NK-92 (cell line): ENCODE results near the gene ERGIC1.
"Not testable (repeated sequence)": the region's sequence is repeated elsewhere in the genome, so short reads cannot be mapped to it uniquely, and the experiment has no call there.

Experiments used
- DNase-seq: peaks from one replicate; lab custom pipeline; 2025; ENCODE audit not compliant: unreplicated experiment; lab: John Stamatoyannopoulos, UW

Gene ERGIC1

DNA sequence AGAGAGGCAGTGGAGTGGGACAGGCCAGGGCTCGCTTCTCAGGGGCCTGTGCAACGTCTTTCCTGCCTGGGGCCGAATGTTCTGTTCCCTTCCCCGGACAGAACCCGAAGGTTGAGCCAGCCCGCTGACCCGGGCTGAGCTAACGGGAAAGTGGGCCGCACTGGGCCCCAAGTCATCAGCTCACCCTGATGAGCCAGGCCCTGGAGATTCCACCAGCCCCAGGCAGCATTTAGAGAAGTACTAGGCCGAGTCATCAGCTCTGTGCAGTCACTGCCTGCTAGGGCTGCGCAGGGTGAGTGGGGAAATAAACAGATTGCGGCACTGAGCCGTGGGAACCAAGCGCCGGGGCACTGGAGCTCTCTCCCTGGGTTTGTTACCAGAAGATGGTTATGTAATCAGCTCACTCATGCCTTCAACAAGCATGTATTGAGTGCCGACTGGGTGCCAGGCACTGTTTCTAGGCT, 33.9 kb upstream of the ERGIC1 start:
- DNase-seq, result no peak

DNA sequence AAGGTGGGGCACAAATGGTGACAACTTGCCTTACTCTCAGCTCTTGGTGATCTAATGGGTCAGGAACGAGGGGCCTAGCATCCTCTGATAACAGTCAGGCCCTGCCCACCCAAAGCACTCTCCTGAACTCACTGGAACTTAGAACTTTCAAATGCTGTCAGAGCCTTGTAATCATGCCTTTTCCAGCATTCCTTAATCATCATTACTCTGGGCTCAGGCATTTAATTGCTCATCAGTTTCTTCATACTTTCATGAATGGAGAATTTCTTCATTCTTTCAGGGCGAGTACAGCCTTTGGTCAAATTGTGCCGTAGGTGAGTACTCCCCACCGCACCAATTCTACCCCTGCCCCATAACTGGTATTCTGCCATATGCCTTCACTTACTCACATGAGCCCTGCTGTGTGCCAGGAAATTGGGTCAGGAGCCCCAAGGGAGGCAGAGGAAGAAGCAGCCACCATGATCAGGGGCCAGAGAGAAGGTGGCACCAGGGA, 32.8 kb upstream of the ERGIC1 start:
- no peak for DNase-seq

DNA sequence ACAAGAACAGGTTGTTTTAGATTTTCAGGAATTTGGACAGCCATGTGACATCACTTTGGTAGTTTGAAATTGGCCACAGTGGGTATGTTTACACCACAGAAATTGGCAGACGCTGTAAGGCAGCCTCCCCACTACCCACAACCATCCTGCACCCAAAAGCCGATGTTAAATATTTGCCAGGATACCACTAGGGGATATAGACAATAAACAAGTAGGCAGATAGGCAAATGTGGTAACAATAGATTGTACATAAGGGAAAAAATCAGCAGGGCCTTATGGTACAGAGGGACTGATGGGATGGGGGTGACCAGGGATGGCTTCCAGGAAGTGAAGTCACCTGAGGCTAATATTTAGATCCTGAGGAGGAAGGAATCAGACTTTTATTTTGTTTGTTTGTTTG, 31.9 kb upstream of the ERGIC1 start:
- DNase-seq, result no peak

DNA sequence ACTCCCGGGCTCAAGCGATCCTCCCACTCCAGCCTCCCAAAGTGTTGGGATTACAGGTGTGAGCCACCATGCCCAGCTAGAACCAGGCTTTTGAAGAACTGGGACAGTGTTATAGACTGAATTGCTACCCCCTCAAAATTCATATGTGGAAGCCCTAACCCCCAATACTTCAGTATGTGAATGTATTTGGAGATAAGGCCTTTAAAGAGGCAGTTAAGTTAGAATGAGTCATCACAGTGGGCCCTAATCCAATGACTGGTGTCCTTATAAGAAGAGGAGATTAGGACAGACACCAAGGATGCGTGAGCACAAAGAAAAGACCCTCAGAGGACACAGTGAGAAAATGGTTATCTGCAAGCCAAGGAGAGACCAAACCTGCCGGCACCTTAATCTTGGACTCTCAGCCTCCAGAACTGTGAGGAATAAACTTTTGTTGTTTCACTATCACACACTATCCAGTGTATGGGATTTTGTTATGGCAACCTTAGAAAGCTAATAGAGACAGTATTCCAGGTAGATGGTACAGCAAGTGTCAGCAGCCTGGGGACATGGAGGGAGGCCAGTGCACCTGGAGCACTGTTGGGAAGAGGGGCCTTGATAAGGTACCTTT, 31.4 kb upstream of the ERGIC1 start:
- DNase-seq, result no peak

DNA sequence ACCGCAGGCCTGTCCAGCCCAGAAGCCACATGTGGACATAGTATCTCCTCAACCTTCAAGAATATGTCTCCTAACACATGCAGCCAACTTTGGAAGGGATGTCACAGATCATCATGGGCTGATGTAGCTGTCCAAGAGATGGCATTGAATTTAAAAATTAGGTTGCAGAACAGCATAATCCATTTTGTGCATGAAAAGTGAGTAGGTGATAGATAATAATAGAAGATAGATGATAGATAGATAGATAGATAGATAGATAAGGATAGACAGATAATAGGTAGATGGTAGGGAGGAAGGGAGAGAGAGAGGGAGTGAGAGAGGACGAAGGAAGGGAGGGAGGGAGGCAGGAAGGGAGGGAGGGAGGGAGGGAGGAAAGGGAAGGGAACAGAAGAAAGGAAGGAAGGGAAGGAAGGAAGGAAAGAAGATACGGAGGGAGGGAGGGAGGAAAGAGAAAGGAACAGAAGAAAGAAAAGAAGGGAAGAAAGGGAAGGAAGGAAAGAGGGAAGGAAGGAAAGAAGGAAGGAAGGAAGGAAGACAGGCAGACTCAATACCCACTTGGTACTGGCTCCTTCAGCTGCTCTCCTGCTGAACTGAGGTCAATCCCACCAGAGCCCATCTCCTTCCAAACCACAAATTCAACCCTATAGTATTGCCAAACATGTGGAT, 28.9 kb upstream of the ERGIC1 start:
- DNase-seq, result no peak

DNA sequence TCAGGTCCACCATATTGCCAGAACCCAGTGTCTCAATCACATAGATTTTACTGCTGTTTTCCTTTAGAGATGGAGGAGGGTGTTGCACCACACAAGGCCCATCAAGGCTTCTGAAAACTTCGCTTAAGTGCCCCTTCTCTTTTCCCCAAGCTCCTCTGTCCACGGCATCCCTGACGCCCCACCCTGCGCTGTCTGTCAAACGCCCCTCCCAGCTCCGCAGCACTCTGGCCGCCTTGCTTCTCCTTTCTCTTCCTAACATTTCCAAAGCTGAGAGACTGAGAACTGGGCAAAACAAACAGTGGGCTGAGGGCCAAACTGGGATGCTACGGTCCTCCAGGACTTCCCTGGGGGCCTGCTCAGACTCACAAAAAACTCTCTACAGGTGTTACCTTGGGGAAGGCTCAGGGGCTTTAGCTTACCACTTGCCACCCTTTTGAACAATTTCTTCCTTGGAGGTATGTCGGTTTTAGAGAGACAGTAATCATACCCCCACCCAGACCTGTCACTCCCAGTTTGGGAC, 28.3 kb upstream of the ERGIC1 start:
- no peak for DNase-seq

DNA sequence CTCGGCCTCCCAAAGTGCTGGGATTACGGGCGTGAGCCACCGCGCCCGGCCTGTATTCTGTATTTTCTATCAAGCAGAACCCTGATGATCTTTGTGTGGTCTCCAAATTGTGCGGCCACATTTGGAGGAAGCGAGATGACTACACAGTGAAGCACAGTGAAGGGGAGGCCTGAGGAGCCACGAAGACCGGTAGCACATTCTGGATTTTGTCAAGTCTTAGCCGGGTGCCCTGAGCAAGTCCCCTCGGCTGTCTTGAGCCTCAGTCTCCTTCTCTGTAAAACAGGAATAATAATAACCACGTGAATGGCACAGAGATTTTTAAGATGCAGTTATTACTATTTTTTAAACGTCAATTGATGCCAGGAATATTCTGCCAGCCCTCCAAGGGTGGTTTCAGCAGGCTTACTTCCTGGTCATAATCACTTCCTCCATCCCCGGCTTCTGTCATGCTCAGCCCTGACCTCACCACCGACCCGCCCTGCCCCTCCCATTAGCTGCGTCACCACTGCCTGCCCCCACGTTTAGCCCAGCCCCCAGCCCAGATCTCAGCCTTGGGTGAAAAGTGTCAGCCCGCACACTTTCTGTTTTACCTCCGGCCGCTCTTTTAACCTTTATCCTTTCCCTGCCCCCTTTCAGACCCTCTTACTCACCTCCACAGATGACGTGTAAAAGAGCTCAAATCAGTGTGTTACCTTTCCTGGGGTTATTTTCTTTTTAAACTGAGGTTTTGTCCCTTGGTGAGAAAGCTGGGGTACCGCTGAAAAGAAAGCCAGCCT, 27.0 kb upstream of the ERGIC1 start:
- DNase-seq, result no peak

DNA sequence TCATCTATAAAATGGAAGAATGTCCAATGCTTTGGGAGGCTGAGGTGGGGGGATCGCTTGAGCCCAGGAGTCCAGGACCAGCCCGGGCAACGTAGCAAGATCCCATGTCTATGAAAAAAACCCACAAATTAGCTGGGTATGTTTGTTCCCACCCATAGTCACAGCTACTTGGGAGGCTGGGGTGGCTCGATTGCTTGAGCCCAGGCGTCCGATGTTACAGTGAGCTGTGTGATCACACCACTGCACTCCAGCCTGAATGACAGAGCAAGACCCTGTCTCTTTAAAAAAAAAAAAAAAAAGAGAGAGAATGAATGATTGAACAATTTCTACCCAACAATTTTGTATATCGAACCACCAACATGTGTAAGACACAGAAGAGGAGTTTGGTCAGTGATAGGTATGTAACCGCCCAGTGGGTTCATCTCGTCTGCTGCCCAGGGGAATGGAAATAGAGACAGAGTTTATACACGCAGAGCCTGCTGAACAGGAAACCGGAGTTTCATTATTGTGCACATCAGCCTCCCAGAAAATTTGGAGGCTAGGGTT, 26.2 kb upstream of the ERGIC1 start:
- no peak for DNase-seq

DNA sequence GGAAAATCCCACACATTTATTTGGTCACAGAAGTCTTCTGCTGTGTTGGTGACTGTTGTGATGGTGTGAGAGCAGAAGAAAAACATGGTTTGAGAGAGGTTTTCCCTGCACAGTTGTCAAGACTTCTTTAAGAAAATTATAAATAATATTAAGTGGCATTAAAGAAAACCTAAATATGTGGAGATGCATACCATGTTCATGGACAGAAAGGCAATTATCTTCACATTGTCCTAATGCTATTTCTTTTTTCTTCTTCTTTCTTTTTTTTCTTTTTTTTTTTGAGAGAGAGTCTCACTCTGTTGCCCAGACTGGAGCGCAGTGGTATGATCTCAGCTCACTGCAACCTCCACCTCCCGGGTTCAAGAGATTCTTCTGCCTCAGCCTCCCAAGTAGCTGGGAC, 24.3 kb upstream of the ERGIC1 start:
- DNase-seq, result no peak

DNA sequence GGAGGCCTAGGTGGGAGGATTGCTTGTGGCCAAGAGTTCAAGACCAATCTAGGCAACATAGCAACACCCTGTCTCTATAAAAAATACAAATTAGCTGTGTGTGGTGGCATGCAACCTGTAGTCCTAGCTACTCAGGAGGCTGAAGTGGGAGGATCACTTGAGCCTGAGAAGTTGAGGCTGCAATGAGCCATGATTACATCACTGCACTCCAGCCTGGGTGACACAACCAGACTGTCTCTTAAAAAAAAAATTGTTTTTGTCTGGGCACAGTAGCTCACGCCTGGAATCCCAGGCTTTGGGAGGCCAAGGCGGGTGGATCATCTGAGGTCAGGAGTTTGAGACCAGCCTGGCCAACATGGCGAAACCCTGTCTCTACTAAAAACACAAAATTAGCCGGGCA, 23.1 kb upstream of the ERGIC1 start:
- DNase-seq, result not testable (repeated sequence)

DNA sequence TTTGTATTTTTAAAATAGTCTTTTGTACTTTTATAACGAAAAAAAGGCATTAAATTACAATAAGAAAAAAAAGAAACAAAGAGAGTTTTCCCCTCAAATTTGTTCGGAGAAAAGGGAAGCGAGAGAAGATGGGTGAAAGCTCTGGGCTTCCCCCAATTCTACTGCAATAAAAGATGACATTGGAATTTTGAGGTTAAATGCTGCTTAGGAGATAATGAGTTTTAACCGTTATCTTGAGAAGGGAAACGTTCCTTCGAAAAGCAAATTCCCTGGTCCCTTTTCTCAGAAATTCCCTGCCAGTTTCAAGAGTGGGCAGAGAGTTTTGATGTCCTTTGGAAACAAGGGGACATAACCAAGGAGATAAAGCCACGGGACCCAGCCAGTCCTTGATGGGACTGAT, 18.4 kb upstream of the ERGIC1 start:
- no peak for DNase-seq

DNA sequence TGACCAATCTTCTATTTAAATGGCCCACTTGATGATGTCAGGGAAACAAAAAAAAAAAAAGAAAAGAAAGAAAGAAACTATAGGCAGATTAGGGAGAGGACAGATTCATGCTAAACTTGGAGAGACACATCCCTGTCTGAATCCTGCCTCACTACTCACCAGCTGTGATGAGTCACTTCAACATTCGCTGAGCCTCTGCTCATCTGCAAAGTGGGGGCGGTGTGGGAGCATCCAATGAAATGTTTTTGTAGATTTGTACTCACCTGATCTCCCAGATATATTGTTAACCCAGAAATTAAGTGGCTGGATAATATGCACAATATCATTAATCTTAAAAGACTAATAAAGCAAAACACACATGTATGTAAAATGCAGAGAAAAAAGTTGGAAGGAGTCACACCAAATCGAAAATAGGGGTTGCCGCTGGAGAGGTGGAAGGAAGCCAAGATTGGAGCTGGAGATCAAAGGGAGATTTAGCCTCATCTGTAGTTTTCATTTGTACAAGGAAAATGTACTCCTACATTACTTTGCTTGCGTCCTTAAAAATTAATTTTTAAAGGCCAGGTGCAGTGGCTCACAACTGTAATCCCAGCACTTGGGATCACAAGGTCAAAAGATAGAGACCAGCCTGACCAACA, 17.0 kb upstream of the ERGIC1 start:
- no peak for DNase-seq

DNA sequence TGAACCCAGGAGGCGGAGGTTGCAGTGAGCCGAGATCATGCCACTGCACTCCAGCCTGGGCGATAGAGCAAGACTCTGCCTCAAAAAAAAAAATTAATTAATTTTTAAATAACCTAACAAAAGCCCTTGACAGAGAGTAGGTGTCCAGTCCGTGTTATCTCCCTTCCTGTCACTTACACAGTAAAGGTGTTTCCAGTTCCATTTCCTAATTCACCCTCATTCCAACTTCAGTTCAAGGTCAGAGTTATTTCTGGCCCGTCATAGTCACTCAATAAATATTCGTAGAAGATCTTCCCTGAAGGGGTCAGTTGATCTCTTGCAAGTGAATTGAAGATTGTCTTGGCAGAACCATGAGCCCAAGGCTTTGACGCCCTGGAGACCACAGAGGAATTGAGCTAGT, 16.4 kb upstream of the ERGIC1 start:
- no peak for DNase-seq

DNA sequence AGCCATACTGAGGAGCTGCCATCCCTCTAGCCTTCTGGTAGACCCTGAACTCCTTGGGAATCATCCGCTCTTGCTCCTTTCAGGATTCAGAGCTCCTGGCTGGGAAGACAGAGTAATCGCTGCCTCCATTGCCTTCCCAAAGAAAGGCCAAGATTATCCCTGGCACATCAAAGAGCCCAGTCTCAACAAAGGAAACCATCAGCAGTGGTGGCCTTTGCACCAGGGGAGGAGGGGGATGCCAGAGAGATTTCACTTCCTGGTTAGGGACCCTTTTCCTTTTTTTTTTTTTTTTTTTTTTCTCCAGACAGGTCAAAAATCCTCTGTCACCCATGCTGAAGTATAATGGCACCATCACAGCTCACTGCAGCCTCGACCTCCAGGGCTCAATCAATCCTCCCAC, 16.0 kb upstream of the ERGIC1 start:
- no peak for DNase-seq

DNA sequence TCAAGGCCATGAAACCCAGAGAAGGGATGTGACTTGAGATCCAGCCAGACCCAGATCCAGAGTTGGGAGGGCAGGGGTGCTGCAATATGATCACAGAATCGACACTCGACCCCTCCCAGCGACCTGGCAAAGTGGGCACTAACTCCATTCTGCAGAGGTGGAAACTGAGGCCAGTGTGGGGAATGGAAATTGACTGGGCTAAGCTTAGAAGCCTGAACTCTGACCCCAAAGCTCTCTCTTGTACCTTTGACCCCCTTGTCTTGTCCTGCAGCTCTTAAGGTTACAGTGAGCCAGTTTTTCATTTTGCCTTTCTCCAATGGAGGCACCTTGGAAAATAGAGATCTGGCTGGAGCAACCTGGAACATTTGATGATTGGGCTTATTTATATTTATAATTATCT, 14.5 kb upstream of the ERGIC1 start:
- DNase-seq, result no peak

DNA sequence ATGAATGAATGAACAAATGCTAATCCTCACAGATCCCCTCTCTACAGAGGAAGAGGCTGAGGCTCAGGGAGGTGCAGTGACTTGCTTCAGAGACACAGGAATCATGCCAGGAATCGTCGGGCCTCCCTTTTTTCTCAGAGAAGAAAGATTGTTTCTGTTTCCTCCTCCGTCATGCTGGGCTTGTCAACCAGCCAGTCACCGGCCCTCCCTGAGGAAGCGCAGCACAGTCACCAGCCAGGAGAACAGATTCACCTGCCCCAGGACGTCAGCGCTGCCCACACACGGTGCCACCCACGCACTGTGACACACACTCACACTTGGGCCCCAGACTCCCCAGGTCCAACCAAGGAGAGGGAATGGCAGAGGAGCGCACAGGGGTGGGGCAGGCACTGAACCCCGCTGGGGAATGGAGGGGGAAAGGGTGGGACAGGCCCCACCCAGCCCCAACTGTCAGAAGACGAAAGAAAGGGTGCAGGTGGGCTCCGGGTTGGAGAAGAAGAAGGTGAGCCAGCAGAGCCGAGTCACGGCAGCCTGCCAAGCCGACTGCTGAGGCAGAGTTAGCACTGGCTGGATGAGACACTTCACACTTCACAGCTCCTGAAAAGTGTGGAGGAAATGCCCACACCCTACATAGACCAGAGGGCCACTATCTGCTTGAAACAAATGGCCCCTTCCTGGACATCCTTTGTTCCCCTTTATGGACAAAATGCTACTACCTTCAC, 13.8 kb upstream of the ERGIC1 start:
- DNase-seq, result no peak

DNA sequence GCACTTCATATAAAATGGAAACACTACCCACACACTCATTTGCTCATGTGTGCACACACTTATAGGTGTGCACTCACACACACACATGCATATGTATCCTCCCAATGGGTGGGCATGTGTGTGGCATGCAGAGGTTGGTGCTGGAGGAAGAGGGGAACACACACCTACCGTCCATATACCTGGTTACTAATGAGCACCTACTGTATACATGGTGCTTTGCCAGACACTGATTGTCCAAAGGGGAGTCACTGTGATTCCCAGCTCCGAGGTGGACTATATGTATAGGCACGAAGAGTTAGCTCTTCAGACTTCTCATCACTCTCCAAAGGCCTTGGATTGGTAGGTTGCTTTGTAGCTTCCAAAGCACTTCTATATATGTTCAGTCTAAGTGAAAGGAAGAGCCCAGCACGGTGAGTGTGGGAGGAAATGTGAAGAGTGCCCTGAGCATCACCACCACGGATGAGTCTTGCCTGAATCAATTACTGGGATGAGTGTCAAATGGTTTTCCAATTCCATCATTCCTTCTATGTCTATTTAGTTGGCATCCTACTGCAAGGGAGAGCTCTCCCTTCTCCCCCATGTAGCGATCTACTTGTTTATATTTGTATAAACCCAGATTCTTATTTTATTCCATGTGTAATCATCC, 12.6 kb upstream of the ERGIC1 start:
- no peak for DNase-seq

DNA sequence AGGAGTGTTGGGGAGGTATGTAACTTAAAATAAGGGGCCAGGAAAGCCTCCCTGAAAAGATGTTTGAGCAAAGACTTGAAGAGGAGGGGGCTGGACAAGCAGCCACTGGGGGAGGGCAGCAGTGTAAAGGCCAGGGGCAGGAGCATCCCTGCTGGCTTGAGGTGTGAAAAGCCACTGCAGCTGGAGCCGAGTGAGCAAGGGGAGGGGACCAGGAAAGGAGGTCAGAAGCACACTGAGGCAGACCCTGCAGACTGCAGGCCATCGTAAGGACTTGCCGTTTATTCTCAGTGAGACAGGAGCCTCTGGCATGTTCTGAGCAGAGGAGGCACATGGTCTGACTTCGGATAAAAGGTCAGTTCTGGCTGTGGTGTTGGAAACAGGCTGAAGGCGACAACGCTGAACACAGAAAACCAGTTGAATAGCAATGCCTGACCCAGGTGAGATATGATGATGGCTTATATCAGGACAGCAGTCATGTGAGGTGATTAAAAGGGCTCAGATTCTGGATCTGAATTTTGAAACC, 10.2 kb upstream of the ERGIC1 start:
- DNase-seq, result no peak

DNA sequence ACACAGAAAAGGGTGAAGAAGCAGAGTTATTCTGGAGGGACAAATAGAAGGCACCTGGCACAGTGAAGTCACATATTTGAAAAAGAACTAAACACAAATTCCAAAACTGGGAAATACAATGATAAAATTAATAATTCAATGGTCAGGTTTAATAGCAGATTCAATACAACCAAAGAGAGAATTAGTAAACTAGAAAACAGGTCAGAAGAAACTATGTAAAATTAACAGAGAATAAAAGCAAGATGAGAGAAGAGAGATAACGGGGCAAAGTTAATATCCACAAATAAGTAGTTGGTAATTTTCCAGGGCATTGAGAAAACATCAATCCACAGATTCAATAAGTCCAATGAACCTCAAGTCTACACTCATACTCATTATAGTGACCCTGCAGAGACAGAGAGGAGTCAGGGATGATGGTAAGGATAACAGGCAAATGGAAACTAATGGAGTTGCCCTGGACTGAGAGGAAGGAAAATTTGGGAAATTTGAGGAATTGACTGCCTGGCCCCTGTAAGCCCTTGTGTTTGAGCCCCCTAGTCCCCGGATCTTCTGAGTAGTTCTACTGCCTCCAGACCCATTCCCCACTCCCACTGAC, 8.3 kb upstream of the ERGIC1 start:
- no peak for DNase-seq
